Mucosa of gallbladder (tissue), 1 donor: ENCODE measurements around the gene DLG1. TPM values are rescaled to one million over a fixed set of nuclear protein-coding genes. Genes with fewer than 3 reads are reported as not detected.

ENCODE experiments used
- DNase-seq: peaks from one replicate; pipeline ENCODE4 v3.0.0-alpha.2; 2020; ENCODE audit warnings: low spot score
- total RNA-seq: library from RNA; stranded (reverse); gene quantifications from one replicate; pipeline ENCODE4 v1.2.1, GENCODE V29; 2021
- donor health status: DM: no; HTN: no; CAD: no.

Gene DLG1
- total RNA-seq, result 90.0 TPM

DNA sequence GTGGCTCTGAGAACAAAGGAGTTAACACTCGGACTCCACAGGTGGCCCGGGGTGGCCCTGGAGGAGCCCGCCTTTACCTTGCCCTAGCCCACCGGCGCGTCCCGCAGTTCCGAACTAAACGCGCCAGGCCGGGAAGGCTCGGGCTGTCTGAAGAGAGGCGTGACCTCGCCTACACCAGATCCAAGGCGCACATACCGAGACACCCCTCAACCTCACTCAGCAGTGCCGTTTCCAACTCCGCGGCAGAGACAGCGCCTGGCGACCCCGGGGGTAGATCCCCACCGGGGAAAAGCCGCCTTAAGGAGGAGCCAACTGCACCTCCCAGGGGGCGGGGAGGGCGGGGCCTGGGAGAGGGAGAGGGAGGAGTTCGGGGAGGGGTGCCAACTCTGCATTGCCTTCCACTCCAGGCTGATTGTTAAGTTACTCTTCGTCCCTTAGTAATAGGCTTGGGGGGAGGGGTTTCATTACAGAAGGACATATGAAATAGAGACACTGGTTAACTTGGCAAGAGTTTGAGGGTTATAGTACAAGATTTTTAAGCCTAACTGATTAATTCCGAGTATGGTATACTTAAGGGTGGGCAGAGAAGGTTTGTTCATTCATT lies at the start of gene DLG1:
DLG1 (minus strand) TSS at position 272 of the 604 bp plus-strand sequence. CDS start 1,408 bp downstream, outside the sequence.
- peak; percentile 91 for DNase-seq

DNA sequence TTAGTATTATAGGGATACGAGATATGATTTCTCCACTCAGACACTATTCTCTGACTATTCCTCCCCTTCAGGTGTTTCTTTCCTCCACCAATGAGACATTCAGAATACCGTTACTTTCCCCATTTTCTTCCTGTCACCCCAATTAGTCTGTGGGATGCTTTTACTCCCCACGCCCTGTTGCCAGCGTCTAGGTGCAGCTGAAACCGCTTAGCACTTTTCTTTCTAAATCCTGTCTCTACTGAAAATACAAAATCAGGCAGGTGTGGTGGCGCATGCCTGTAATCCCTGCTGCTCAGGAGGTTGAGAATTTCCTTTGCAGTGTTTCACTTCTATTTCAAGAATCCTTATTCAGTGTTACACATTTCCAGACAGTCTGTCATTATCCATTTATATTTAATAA lies 49.6 kb upstream of the DLG1 start:
- DNase-seq, result no peak

DNA sequence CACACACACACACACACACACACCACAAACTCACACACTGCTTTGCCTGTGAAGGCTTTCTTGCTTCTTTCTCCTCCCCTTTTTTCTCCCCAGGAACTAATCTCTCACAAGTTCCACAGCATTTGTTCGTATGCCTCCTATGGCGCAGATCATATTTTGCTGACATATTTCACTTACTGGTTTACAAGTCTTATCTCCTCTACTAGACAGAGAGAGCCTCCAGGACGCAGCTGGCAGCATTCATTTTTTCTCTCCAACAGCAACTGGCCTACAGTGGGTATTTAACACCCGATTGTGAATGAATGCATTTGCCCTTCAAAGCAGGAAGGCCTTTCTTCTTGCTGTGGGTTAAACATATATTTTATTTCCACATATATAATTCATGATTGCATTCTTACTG lies 47.0 kb upstream of the DLG1 start:
- no peak for DNase-seq

DNA sequence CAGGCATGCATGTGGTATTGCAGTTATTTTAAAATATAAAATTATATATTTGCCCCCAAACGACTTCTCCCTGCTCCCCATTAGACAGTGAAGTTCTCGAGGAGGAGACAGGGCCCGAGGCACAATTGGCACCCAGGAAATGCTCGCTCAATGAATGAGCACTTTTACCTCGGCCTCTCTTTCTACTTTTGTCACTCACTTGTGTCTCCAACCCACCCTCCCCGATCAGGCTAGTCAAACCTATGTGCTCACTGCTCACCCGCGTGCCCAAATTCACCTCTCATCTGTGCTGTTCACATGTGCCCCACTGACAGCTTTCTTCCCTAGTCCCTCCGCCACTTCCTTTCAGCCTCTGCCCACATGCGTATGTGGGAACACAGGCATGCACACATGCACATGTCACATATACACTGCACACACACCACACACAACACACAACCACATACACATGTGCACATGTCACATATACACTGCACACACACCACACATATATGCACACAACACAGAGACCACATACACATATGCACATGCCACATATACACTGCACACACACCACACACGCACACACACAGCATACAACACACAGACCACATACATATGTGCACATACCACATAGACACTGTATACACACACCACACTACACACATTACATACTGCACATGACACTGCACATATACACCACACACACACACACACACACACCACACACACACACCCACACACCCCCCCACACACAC lies 46.3 kb upstream of the DLG1 start:
- DNase-seq, result no peak

DNA sequence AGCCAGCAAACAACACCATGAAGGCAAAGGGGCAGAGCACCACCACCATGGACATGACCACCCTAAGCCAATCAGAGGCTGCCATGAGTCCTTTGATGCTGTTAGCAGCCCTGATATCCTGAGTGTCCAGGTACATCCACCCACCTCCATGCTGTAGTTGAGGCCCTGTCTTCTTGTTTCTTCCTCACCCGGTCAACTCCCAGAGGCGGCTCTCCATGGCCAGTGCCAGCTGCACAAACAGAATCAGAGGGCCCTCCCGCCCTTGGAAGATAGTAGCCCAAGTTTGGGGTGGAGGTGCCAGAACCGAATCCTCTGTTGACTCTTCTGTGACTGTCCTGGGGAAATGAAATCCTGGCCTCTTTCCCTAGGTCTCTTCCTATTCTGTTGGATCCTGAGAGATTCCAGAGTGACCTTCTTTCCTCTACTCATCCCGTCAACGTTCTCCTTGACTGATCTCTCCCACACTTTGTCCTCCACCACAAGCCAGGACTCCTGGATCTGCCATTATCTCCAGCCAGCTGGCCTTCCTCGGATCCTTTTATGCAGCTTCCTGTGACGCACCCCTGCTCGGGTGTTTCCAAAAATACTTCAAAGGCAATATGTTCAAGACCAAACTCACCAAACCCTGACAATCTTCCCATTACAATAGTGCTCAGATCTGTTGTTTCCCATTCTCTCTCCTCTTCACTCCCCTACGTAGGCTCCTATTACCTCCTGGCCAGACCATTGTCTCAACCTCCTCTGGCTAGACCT lies 45.4 kb upstream of the DLG1 start:
- DNase-seq, result no peak

DNA sequence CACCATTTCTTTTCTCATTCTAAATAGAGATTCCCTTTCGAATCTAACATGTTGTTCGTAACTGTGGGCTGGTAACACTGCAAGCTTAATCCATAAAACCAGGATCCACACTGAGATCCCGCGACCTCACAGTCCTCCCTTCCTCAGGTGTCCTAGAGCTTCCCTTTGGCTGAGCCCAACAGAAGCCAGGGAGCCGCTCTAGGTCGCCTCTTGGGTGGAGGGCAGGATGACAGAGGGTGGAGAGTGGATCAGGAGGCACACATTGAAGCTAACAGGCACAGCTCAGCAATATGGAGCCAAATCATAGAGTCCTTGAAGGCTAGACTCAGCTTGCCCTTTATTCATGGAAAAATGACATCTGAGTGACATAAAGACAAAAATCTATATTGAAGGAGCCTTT lies 44.7 kb upstream of the DLG1 start:
- no peak for DNase-seq

DNA sequence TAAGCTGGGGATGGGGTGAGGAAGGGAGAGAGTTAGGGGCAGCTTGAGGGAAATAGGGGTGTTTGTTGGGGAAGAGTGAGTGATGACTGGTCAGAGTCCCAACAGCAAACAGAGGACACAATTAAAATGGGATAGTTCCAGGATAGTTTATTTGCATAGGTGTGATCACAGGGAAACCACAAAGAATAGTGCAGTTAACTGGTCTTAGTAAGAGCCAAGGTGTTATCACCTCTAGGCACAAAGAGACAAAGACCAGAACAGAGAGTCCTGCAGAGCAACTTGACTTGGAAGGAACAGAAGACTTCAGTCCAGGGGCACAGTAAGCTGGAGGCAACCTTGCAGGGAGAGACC lies 42.1 kb upstream of the DLG1 start:
- no peak for DNase-seq

DNA sequence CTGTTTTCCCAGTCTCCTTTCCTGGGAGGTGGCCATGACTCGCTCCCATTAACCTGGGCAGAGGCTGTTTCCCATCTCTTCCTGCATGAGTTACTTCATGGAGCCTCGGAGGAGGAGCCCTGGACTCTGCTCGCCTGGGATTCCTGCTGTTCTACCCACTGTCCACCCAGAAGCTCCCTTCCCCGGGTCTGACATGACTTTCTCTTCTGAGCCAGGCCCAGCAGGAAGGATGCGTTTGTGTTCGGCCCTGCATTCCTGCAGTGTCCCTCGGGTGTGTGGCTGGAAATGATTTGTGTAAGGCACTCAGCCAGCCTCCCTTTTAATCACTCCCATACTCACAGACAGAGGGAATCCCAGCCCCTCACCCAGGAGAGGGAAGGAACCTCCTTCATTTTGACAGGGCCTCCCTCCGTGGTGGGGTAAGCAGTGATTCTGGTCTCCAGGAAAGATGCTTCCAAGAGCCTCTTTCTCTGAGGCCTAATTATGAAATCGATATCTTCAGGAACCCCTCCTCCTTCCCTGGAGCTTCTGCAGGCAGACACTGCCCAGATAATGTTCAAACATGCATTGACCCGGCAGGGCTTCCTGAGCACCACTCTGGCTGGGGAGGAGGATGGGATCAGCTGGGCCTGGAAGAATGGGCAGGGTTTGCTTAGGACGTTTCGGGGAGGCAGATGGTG lies 41.6 kb upstream of the DLG1 start:
- no peak for DNase-seq

DNA sequence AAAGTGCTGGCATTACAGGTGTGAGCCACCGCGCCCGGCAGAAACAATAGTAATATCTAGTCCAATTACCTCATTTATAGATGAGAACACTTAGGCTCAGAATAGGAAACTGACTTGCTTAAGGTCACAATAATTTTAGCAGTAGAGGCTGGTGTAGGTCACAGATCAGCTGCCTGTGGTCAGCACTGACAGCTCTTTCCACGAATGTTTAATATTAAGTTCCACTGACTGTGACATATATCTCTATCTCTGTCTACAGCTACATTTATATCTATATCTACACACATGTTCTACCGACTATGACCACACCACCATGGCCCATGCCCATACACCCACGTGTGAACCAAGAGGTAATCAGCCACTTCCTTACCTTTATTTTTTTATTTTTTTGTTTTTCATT lies 40.2 kb upstream of the DLG1 start:
- no peak for DNase-seq

DNA sequence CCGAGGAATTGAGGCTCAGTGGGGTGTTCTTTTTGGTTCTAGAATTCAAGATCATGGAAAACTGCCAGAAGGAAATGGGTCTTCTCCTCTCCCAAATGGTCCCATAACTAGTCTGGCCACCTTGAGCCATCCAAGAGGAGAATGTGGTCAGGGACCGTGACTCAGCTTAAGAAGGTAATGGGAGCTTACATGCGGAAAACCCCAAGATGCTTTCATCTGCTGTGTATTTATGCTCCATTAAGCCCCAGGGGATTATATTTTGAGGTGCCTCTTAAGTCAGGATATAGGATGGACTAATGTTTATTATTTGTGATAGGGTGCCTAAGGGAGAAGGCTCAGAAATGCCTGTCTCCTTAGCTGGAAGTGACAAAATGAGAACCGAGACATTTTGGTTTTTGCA lies 39.2 kb upstream of the DLG1 start:
- DNase-seq, result no peak

DNA sequence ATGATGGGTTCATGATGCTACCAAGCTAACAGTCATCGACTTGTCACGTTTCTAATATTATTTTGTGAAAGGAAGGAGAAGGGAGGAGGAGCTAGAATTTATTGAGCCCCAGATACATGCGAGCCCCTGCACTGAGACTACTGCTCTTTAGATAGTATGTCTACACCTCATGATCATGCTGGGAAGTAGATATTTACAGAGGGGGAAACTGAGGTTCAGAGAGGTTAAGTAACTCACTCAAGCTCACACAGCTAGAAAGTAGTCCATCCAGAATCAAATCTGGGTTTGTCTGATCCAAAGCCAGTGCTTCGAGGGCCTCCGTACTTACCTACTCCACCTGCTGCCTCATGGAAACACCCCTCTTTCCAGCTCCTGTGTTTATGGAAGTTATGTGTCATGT lies 38.8 kb upstream of the DLG1 start:
- no peak for DNase-seq

DNA sequence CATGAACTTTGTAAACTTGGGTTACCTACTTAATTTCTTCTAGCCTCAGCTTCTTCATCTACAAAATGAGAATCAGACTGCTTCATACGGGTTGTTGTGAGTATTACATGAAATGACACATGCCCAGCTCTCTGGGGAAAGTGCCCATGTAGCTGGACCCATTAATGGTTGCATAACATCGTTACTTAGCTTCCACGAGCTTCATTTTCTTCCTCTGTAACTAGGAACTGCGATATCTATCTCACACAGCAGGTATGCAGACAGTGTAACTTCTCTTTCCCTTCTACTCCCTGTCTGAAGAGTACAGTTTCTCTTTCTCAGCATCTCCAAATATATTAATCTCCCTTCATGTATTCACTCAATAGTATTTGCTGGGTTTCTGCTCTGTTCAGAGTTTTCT lies 37.9 kb upstream of the DLG1 start:
- no peak for DNase-seq

DNA sequence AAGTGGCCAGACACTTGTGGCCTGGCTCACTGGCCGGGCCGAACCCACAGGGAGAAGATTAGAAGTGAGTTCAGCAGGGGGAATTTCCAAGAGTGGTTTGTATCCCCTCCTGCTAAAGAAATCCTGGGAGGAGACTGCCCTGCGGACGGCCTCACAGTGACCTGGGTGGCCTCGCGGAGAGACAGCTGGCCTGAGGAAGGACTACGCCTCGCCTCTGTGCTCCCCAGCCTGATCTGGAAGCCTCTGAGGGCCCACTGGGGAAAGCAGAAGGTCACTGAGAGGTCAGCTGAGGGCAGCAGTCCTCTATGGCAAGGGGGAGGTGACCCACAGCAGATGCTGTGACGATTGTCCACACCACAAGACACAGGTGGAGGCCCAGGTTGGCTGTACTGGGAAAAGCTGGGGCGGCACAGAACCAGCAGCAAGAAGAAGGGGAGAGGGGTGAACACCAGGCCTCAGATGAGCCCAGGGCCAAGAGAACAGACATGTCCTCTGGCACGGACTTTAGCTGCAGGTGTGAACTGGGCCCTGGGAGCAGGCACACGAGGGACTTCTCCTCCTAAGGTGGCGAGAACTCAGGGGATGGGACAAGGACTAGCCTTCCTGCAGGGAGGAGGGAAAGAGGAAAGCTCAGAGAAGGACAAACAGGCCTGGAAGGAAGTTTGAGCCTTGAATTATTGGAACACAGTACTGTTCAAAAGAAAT lies 37.2 kb upstream of the DLG1 start:
- no peak for DNase-seq

DNA sequence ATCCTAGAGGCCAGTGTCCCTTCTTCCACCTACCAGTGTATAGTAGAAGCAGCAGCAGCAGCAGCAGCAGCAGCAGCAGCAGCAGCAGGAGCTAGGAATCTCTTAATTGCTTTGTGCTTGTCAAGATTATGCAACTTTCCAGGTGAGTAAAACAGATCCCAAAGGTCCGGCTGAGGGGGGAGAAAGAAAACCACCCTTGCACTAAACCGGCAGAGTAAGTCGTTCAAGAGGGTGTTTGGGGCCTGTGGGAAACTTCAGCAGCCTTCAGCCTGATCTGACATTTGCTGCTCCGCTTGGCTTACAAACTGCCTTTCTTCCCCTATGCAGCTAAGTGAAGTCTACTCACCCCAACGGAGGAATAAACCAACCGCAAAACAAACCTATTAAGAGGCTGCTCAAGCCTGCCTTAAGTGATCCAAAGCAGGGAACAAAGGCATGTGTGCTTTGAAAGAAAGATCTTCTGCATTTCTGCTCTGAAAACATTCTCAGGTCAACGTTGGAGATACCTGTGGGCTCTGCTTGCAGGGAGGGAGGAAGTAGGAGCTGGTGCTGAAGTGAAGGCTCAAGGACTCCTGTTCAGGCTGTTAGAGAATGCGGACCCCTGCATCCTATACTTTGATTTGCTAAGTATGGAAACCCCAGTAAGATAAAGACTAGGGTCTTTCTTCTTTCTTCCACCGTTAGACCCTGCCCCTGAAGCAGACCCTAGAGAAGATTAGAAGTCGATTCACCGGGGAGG lies 35.7 kb upstream of the DLG1 start:
- no peak for DNase-seq

DNA sequence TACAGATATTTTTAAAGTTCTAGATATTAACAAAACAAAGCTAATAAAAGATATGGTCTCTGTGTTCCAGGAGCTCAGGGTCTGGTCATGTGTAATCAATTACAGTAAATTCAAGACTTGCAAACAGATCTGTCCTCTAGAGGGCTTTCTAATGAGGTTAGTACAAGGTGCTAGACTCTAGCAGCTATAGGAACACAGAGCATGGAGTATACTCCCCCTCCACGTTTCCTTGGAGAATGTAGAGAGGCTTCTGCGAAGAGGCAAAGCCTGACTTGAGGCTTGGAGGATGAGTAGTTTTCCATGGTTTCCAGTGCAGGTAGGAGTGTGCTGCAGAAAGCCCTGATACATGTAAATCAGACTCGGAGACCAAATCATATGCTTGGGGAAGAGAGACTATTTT lies 32.7 kb upstream of the DLG1 start:
- no peak for DNase-seq

DNA sequence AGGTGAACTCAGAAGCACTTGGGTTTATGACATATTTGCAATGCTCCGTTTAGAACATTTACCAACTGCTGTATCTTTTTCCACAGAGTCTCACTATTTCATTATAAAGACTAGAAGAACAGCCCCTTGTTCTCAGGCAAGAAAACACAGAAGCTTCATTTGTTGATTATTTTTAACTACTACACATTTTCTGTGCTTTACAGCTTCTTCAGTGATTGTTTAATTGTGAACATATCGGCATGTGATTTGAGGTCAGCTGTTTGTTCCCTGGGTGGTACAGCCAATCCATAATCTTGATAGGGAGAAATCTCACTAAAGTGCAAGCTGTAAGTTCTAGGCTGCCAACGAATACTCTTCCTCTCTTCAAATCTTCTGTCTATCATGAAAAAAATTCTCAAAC lies 31.0 kb upstream of the DLG1 start:
- no peak for DNase-seq

DNA sequence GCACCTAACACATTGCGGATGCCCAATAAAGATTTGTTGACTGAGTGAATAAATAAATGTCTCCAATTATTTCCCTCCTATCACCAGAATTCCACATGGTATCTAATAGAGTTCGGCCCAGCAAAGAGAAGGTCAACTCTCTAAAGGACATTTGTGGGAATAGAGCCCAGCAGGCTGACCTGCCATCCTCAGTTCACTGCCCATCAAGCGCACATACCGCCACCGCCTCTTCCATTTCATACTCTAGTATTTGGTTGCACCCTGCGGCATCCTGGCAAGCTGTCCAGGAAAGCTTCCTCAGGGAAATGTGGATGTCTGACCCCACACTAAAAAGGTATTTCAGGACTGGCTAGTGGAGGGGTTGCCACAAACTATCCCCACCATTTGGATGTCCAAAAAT lies 29.8 kb upstream of the DLG1 start:
- no peak for DNase-seq

DNA sequence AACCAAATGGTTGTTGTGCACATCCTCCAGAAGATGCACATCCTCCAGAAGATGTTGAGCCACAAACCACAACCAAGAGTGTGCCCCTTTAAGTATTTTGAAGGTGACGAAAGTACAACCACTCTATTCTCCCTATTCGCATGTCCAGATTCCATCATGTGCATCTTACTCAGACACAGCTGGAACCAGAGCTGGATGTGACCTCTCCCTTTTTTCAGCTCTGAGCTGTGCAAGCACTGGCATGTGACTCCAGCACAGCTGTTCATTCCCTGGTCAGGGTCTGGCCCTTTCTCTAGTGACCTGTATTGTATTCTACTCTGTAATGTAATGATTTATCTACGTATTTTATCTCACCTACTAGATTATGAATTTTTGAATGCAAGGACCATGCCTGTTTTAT lies 29.3 kb upstream of the DLG1 start:
- no peak for DNase-seq

DNA sequence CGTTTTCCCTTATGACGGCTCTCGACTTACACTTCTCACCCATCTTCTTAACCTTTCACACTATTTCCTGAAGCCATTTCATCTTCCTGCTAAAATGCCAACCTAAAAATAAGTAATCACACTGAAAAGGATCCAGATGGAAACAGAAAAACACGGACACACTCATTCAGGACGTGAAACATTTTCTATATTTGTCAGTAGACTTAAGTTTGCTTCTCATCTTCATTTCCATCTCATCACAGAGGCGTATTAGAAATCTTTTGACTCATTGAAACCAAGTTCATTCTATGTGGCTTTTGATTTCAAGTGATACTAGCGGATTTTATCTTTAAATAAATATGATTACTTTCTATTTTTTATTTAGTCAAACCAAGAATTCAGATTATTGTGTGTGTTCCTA lies 27.4 kb upstream of the DLG1 start:
- no peak for DNase-seq

DNA sequence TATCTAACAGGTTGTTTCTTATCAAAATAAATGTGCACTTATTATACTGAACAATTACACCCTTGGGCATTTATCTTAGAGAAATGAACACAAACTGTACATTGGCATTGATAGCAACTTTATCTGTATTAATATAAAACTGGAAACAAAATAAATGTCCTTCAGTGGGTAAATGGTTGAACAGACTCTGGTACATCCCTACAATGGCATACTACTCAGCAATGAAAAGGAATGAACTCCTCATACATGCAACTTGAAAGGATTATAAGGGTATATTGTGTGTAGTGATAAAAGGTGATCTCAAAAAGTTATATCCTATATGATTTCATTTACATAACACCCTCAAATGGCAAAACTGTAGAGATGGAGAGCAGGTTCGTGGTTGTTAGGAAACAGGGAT lies 23.7 kb upstream of the DLG1 start:
- DNase-seq, result no peak

DNA sequence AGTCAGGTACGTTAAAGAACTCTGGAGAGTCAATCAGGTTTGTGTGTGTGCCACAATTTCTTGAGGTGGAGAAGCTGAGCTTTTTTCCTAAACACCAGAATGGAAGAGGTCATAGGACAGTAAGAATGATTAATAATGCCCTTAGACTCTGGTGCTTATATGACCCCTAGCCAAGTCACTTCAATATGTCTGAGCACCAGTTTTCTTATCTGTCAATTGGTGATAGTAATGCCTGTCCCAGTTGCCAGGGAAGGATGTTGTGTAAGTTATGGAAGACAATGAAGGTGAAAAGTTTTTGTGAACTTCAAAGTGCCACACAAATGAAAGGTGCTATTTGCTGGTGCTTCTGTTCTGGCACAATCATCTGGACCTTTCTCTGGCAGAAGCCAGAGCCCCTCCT lies 22.2 kb upstream of the DLG1 start:
- DNase-seq, result no peak
